ENCODE results near the gene VMP1.
"Not testable (repeated sequence)": the region's sequence is repeated elsewhere in the genome, so short reads cannot be mapped to it uniquely, and the experiment has no call there.

The VMP1 gene

GRCh38 chr17:59806322-59806721 is 98.9 kb downstream of the VMP1 start:
- not testable (repeated sequence) for DNase-seq (ENCODE audit: low read depth in 2 of 2, low spot score in 1 of 2)

- DNase-seq (ENCODE audit: low read depth in 2 of 2, low spot score in 1 of 2): no peak
Measured at GRCh38 chr17:59807892-59808509, 100.5 kb downstream of the VMP1 start.

- no peak for DNase-seq (ENCODE audit: low read depth in 2 of 2, low spot score in 1 of 2)
Measured at GRCh38 chr17:59810894-59811153, 103.4 kb downstream of the VMP1 start.

- DNase-seq (ENCODE audit: low read depth in 2 of 2, low spot score in 1 of 2): no peak
Measured at GRCh38 chr17:59811209-59811608, 103.8 kb downstream of the VMP1 start.

- DNase-seq (ENCODE audit: low read depth in 2 of 2, low spot score in 1 of 2): no peak
Measured at GRCh38 chr17:59812139-59812538, 104.7 kb downstream of the VMP1 start.

- DNase-seq (ENCODE audit: low read depth in 2 of 2, low spot score in 1 of 2): no peak
Measured at GRCh38 chr17:59814276-59814675, 106.8 kb downstream of the VMP1 start.

- DNase-seq (ENCODE audit: low read depth in 2 of 2, low spot score in 1 of 2): no peak
Measured at GRCh38 chr17:59814685-59815084, 107.2 kb downstream of the VMP1 start.

GRCh38 chr17:59815965-59816364 is 108.5 kb downstream of the VMP1 start:
- no peak for DNase-seq (ENCODE audit: low read depth in 2 of 2, low spot score in 1 of 2)

GRCh38 chr17:59825533-59826322 is 118.3 kb downstream of the VMP1 start:
- DNase-seq (ENCODE audit: low read depth in 2 of 2, low spot score in 1 of 2): no peak

GRCh38 chr17:59826706-59827453 is 119.4 kb downstream of the VMP1 start:
- DNase-seq (ENCODE audit: low read depth in 2 of 2, low spot score in 1 of 2): no peak

GRCh38 chr17:59827721-59828477 is 120.4 kb downstream of the VMP1 start:
- DNase-seq (ENCODE audit: low read depth in 2 of 2, low spot score in 1 of 2): no peak

- no peak for DNase-seq (ENCODE audit: low read depth in 2 of 2, low spot score in 1 of 2)
Measured at GRCh38 chr17:59828478-59828760, 121.0 kb downstream of the VMP1 start.

GRCh38 chr17:59828819-59829216 is 121.4 kb downstream of the VMP1 start:
- not testable (repeated sequence) for DNase-seq (ENCODE audit: low read depth in 2 of 2, low spot score in 1 of 2)

- no peak for DNase-seq (ENCODE audit: low read depth in 2 of 2, low spot score in 1 of 2)
Measured at GRCh38 chr17:59829217-59830006, 122.0 kb downstream of the VMP1 start.

GRCh38 chr17:59830007-59830630 is 122.7 kb downstream of the VMP1 start:
- no peak for DNase-seq (ENCODE audit: low read depth in 2 of 2, low spot score in 1 of 2)

GRCh38 chr17:59830846-59831486 is 123.5 kb downstream of the VMP1 start:
- no peak for DNase-seq (ENCODE audit: low read depth in 2 of 2, low spot score in 1 of 2)

GRCh38 chr17:59832883-59833379 is 125.5 kb downstream of the VMP1 start:
- no peak for DNase-seq (ENCODE audit: low read depth in 2 of 2, low spot score in 1 of 2)

GRCh38 chr17:59837308-59838051 is 130.0 kb downstream of the VMP1 start:
- no peak for DNase-seq (ENCODE audit: low read depth in 2 of 2, low spot score in 1 of 2)

All from stimulated activated CD8-positive, alpha-beta memory T cell treated with anti-CD3 and anti-CD28 coated beads, Interleukin-4, amount 100 ng/mL, for 4 hours (primary cell).